T-helper 1 cell (primary cell): ENCODE data around the gene ZNF770.

Experiments
- DNase-seq, 5 donors: peaks; one replicate each; pipeline ENCODE4 v3.0.0-alpha.2; 2012 to 2020
- total RNA-seq, 4 donors: gene quantifications; one replicate each; lab custom pipeline; 2026; lab: John Stamatoyannopoulos, UW

The ZNF770 gene, protein sequence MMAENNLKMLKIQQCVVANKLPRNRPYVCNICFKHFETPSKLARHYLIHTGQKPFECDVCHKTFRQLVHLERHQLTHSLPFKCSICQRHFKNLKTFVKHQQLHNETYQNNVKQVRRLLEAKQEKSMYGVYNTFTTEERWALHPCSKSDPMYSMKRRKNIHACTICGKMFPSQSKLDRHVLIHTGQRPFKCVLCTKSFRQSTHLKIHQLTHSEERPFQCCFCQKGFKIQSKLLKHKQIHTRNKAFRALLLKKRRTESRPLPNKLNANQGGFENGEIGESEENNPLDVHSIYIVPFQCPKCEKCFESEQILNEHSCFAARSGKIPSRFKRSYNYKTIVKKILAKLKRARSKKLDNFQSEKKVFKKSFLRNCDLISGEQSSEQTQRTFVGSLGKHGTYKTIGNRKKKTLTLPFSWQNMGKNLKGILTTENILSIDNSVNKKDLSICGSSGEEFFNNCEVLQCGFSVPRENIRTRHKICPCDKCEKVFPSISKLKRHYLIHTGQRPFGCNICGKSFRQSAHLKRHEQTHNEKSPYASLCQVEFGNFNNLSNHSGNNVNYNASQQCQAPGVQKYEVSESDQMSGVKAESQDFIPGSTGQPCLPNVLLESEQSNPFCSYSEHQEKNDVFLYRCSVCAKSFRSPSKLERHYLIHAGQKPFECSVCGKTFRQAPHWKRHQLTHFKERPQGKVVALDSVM
- 57.3 to 109 (median 74.4) reads per million in 4 donors for total RNA-seq

DNA sequence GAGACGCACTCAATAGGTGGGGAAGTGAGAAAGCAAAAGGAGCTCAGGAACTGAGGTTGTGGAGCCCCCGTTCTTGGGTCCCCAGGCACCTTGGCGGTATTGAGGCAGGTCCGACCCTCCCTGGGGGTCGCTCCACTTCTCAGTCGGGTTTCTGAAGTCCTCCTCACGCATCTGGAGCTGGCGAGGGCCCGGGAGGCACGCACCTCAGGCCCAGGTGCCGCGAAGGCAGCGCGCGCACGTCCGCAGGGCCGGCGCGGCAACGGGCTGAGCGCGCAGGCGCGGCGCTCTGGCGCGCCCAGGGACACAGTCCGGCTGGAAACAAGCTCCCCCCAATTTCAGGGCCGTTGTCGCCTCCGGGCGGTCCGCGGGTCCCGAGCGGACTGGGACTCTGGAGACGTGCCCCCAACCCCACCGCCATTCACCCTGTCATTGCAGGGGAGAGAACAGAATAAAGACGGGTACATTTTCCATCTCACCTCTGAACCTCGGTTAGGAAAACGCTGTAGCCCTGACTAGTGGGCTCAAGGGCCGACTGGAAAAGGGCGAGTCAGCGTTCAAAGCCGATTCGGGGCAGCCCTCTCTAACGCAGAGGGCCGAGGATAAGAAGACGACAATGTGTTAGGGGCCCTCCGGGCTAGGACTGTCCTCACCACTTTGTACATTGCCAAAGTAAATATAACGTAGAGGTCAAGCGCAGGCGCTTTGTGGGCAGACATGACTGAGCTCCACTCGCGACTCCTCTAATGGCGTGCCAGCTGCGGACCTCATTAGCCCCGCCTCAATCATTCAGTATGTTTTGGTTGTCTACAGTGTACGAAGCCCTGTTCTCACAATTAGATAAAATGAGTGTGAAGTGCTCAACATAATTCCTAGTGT lies at the start of gene ZNF770:
TSS of gene ZNF770 (minus strand) at position 261 of the 876 bp plus-strand sequence. CDS start 4,853 bp downstream, outside the sequence.
- DNase-seq, result peak; percentile 53 to 84 (median 76)

DNA sequence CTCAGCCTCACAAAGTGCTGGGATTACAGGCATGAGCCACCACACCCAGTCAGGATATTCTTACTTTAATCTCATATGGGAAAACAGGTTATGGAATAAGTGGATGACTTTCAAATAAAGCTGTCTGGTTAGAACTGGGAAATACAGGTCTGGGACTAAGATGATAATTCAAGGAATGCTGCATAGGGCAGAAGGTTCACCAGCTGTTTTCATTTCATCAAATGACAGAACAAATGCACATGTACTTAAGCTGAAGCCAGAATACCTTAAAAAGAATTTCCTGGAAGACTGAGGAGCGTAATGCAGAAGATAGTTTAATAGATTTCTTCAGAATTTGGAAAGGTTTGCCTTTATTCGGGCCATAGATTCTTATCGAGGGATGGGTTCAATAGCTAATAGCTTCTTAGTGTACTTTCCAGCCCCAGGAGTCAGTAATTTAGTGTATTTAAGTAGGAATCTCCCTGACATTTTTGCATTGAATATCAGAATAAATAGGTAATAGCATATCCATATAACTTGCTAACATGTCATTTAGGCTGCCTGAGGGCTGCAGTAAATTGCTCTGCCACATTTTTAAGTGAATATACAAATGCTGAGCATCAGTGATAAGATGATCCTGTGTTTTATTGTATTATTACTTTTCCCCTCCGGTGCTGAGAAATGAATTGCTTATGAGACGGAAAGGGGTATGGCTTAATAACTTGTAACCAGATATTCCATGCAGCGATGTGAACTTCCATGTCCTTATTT lies 40.3 kb upstream of the ZNF770 start:
- no peak for DNase-seq

DNA sequence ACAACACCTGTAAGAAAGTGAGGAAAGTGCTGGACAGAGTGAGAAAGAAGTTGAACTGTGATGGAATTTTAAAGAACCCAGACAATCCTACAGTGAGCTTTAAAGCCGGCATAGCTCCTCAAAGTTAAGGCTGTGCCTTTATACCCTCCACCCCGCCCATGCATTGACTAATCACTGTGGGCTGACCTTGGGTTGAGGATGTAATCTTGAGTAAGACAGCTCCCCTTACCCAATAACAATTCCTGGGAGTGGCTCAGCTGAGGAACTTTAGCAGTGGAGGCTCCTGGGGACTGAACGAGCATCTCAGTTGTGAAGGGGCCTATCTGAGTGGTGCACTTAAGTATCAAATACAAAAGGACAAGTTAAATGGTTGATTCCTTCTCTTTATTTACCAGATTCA lies 35.7 kb upstream of the ZNF770 start:
- DNase-seq, result no peak

DNA sequence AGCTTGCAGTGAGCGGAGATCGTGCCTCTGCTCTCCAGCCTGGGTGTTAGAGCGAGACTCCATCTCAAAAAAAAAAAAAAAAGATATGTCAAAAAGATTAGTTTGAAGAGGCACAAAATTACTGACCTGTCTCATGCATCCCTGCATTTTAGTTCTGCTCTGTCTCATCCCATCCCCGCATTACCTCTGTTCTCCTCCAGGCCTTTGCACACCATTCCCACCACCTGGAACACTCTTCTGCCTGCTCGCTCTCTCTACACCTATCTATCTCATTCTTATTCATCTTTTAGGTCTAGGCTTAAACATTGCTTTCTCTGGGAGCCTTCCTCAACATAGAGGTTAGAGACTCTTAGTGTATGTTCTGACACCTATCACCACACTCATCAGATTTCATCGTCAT lies 32.9 kb upstream of the ZNF770 start:
- DNase-seq, result no peak

DNA sequence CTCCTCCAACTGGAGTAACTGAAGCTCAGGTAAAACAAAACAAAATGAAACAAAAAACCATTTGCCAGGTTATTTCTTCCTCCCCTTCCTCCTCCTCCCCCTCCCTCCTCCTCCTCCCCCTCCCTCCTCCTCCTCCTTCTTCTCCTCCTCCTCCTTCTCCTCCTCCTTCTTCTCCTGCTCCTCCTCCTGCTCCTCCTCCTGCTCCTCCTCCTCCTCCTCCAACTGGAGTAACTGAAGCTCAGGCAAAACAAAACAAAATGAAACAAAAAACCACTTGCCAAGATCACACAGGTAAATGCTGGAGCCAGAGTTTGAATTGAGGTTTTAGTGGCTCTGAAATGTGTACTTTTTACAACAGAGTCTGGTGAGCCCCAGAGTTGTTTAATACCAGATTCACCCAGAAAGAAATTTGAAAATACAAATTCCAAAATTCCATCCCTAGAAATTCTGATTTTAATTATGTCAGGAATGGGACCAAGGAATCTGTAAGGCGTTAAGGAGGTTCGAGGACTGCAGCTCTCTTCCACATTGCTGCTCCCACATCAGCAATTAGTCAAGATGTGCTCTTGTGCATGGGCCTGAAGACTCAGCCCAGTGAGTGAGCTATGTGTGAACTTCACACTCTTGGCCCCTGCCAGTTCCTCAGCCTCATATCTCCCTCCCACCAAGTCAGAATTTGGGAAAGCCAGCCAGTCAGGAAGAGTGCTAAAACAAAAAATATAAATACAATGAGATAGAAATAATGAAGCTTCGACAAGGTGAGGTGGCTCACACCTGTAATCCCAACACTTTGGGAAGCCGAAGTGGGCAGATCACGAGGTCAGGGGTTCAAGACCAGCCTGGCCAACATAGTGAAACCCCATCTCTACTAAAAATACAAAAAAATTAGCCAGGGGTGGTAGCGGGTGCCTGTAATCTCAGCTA lies 31.6 kb upstream of the ZNF770 start:
- DNase-seq, result no peak

DNA sequence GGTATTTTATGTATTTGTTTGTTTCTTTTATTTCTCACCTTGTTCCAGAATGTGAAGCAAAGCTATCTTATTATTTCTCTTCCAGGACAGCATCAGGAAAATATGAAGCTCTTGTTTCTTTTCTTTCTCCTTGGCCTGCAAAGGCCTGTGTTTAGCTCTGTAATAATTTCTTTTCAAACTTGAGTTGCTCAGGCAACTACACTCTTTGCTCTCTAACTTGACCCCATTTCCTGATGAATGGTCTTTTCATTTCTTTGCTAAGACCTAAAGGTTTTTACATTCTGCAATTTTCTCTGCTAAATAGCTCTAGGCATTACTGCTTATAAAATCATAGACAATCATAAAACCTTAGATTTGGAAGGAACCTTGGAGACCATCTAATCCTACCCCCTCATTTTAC lies 26.2 kb upstream of the ZNF770 start:
- no peak for DNase-seq

DNA sequence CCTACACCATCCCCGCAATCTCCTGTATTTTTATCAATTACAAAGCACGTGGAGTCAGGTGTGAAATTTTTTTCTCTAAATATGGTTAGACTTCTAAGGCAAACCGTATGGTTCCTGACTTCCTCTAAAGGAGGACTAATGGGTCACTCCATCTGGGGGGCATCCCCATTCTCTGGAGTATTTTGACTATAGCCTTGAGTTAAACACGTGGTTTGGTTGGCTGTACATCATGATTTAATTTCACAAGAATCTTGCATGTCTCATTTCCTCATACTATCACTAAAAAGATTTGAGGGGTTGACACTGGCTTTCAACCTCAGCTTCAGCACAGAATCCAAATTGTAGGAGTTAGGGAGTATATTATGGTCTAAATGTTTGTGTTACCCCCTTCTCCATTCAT lies 25.3 kb upstream of the ZNF770 start:
- DNase-seq, result no peak

DNA sequence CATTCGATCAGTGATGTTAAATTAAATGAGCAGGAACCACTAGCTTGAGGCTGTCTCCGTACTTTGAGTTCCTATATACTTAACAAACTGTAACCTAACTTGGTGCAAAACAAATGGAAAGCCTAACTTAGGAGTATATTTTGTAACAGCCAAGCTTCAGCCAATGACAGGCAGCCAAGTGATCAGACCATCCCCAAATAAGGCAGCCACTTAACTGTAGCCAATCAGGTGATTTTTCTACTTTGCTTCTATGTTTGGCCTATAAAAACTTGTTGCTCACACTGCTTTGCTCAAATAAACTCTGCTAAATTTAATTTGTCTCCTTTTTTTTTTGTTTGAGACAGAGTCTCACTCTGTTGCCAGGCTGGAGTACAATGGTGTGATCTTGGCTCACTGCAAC lies 19.3 kb upstream of the ZNF770 start:
- no peak for DNase-seq

DNA sequence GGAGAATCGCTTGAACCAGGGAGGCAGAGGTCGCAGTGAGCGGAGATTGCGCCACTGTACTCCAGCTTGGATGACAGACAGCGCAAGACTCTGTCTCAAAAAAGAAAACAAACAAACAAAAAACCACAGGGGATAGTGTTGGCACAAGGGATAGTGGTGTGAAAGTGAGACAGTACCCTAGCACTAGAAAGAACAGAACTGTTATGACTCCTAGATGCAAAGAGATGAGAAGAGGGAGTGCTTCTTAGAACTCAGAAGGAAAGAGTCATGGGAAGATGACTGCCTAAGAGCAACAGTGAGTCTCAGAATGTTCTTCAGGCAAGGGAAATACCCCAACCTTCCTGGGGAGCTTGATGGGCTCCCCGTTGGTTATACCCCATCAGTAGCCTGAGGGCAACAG lies 17.8 kb upstream of the ZNF770 start:
- no peak for DNase-seq

DNA sequence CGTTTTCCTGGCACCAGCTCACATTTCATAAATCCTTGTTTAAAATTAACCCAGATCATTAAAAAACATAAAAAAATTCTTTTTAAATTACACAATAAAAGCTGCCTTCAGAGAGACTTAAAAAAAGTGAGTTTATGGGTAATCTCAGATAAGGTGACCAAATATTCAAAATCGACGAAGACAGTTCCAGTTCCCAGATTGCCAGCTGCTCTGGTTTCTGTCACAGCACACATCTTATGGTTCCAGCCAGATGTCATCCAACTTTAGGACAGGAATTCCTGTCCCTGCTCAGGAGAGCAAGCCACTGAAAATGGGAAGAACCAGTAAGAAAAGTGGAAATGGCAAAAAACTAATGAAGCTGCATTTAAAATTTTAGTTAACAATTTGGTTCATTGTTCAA lies 15.8 kb upstream of the ZNF770 start:
- no peak for DNase-seq

DNA sequence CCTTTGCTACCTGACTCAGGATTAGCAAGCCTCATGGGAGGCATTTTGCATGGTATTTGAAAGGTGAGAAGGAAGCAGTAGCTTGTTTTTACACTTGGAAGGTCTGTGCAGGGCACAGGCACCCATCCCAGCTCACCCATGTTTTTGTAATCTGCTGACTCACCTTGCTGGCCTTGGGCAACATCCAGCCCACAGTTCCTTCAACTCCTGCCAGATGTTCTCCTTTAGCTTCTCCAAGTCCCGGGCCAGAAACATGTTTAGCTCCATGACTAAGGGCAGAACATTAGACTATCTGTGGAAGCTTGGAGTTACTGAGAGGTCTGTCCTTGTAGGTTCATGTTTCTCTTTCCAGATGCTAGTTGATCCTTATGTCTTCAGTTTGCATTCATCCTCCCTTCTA lies 12.4 kb upstream of the ZNF770 start:
- DNase-seq, result no peak

DNA sequence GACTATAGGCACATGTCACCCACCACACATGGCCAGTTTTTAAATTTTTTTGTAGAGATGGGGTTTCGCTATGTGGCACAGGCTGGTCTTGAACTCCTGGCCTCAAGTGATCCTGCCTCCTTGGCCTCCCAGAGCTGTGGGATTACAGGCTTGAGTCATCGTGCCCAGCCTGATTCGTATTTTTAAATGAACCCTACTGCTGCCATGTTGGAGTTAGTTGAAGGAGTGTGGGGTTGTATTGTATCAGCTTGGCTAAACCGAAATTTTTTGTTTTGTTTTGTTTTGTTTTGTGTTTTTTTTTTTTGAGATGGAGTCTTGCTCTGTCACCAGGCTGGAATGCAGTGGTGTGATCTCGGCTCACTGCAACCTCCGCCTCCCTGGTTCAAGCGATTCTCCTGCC lies 11.8 kb upstream of the ZNF770 start:
- no peak for DNase-seq

DNA sequence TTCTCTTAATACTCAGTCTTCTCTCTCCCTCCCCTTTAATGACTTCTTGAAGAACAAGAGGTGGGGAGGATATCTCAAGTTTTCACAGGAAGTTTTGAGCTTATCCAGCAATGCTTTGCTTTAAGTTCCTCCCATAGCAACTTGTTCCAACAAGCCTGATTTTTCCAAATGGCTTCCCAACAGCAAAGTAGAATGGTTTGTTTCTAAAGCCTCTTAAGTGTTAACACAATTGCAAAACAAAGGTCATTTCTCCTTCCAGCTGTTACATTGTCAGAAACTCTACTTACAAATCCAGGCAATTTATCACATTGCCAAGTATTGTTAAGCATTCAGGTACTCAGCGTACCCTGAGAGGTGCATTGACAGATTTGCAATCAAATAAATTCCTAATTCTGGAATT lies 6.8 kb upstream of the ZNF770 start:
- no peak for DNase-seq

DNA sequence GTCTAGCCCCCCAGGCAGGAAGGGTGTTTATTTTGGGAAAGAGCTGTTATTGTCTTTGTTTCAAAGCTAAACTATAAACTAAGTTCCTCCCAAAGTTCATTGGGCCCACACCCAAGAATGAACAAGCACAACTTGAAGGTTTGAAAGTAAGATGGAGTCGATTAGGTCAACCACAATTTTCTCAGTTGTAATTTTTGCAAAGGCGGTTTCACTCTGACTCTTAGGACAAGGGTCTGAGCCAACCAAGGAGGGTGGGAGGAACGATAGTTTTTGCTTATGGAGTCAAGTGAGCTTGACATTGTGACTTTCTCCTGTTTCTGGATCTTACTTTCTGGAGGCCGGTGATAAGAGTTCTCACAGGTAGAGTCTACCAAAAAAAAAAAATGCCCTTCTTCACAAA lies 5.8 kb upstream of the ZNF770 start:
- DNase-seq, result peak in 1 of 5 donors; percentile 87

DNA sequence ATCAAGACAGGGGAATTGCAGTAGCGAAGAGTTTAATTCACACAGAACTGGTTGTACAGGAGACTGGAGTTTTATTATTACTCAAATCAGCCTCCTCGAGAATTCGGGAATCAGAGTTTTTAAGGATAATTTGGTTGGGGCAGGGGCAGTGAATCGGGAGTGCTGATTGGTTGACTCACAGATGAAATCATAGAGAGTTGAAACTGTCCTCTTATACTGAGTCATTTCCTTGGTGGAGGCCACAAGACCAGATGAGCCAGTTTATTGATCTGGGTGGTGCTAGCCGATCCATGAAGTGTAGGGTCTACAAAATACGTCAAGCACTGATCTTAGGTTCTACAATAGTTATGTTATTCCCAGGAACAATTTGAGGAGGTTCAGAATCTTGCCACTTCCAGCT lies 5.3 kb upstream of the ZNF770 start:
- DNase-seq, result peak in 1 of 5 donors; percentile 75

DNA sequence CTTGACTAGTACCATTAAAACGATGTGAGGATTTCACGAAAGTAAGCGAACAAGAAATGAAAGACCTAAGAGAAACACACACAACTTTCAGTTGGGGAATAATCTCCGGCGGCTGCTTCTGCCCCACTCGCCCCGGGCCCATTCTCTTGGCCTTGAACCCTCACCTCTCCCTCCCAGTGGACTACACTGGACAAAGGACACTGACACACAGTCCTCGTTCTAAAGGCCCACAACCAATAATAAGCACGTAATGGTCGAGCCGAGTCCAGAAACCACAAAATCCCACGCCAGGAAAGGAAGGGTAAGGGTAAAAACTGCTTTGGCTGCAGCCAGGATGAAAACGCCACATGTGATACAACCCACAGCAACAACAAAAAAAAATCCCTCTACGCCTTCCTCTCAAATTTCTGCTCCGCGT lies 469 bp downstream of the ZNF770 start:
- no peak for DNase-seq

DNA sequence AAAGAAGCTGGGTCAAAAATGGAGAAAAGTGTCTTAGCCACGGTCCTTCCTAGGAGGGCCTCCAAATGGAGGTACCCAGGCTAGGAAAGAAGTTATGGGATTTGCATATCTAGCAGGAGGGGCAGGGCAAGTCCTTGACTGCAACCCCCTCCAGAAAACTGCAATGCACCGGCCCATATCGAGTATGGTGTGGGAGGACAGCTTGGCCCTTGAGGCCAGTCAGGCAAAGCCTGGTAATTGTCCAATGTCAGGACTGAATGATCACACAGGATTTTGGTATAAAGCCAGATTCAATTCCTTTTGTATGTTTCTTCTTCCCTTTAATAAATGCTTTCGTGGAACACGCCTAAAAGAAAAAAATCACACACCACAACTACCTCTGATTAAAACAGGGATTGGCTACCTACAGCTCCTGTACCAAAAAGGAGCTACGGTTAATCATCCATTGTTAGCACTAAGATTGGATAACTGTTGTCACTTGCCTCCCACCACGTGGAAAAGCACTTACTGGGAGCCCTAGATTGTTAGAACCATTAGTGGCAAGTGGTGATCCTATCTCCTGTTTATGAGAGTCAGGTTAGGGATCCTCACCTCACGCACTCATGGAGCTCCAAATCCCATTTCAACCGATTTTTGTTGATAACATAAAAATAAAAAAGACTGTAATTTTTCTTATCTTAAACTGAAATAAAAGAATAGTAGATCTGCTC lies 1.2 kb downstream of the ZNF770 start:
- DNase-seq, result no peak

DNA sequence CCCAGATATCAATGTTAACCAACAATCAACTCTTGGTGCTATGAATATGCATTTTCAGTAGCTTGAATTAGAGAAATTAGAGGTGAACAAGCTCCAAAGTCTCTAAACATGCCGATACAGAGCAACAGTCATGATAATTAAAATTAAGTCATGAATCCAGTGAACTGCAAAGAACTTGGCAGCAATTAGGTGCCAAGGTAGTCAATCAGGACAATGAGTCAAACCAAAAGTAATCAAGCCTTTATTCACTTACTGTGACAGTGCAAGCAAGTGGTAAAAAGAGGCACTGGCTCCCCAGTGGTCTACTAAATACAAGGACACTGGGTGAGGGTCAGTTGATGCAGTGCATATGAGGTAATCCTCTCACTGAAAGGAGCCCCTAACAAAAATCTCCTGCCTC lies 1.8 kb downstream of the ZNF770 start:
- DNase-seq, result no peak

DNA sequence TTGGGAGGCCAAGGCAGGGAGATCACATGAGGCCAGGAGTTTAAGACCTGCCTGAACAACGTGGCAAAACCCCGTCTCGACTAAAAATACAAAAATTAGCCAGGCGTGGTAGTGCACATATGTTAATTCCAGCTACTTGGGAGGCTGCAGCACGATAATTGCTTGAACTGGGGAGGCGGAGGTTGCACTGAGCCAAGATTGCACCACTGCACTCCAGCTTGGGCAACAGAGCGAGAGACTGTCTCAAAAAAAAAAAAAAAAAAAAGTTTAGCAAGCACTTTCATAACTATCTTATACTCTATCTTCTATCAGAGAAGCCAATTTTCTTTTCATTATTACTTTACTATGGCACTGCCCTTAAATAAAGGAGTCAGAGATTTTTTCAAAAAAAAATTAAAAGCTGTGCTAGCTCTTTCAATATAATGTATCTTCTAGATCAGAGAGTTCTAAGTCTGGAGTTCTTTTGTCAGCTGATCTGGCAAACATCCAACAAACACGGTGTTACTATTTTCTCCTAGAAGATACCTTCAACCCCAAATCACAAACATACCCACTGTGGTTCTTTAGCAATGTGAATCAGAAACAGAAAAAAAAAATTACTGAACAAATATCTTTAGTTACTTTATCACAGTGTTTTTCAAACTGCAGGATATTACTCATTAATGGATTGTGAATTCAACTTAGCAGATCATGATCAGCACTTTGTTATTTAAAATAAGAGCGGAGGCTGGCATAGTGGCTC lies 3.0 kb downstream of the ZNF770 start:
- no peak for DNase-seq

DNA sequence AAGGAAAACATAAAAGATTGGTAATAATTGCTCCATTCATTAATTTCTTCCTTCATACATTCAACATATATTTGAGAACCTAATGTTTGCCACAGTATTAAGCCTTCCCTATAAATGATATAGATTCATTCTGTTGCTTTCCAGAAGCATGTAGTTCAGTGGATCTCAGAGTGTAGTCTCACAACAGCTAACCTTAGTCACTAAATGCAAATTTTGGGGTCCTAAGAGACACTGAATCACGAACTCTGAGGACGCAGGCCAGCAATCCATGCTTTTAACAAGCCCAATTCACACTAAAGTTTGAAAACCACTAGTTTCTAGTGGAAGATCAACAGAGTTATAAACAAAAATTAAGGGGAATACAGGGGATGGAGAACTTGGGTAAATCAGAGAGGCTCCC lies 11.3 kb downstream of the ZNF770 start:
- DNase-seq, result no peak
